H1 (cell line): ENCODE measurements around the gene WRAP73. TPM values are rescaled to one million over a fixed set of nuclear protein-coding genes. Genes with fewer than 3 reads are reported as not detected.

Source experiments
- CTCF ChIA-PET: fragments of 300-600 bp; sonication (Branson Sonifier 250); formaldehyde crosslinking; loops from one replicate; lab custom pipeline; 2021; ENCODE audit not compliant: partially characterized antibody; lab: Charles Lee
- POLR2A ChIA-PET: fragments of 300-600 bp; sonication (Branson Sonifier 250); formaldehyde crosslinking; loops from one replicate; lab custom pipeline; 2021; ENCODE audit warnings: inconsistent platforms; ENCODE audit not compliant: partially characterized antibody; lab: Charles Lee
- DNase-seq, 2 experiments: peaks; one replicate each; pipeline versions ENCODE4 v3.0.0 to v3.0.0-alpha.2; 2010 to 2022; ENCODE audit warnings: low spot score in 2 of 2, low read depth in 1 of 2, mixed read lengths in 1 of 2
- FAIRE-seq: peaks from 2 replicates; lab custom pipeline; 2011; peaks lifted over from hg19 to GRCh38; lab: Jason Lieb, UNC
- H2AFZ ChIP-seq: 2 replicates; pipeline ENCODE4 v1.8.1; 2012; ENCODE audit warnings: low read length, inconsistent platforms
- H2AK5ac ChIP-seq: 2 replicates; pipeline ENCODE4 v1.6.1; 2013; ENCODE audit warnings: low read depth, low read length
- H2BK120ac ChIP-seq: replicated peaks from 2 replicates; pipeline ENCODE3; 2013; ENCODE audit warnings: low read depth, low read length, inconsistent platforms
- H2BK12ac ChIP-seq: 2 replicates; pipeline ENCODE4 v1.6.1; 2013; ENCODE audit warnings: low read depth, low read length
- H2BK15ac ChIP-seq: 2 replicates; pipeline ENCODE4 v1.6.1; 2013; ENCODE audit warnings: low read length
- H2BK20ac ChIP-seq: 2 replicates; pipeline ENCODE4 v1.6.1; 2013; ENCODE audit warnings: low read length
- H2BK5ac ChIP-seq: 2 replicates; pipeline ENCODE4 v1.6.1; 2013; ENCODE audit warnings: low read depth, low read length
- H3K14ac ChIP-seq: 2 replicates; pipeline ENCODE4 v1.6.1; 2013; ENCODE audit warnings: inconsistent platforms; ENCODE audit not compliant: insufficient read length
- H3K18ac ChIP-seq: 2 replicates; pipeline ENCODE4 v1.6.1; 2013; ENCODE audit warnings: low read length; ENCODE audit errors: extremely low read depth
- H3K23ac ChIP-seq: 2 replicates; pipeline ENCODE4 v1.6.1; 2013; ENCODE audit warnings: inconsistent platforms; ENCODE audit not compliant: insufficient read length
- H3K23me2 ChIP-seq: 2 replicates; pipeline ENCODE4 v1.6.1; 2013; ENCODE audit warnings: low read depth, low read length
- H3K27ac ChIP-seq: 2 replicates; pipeline ENCODE4 v1.6.1; 2011; ENCODE audit warnings: low read depth, low read length, inconsistent platforms
- H3K27me3 ChIP-seq, 4 experiments: replicated peaks in 1 of 4; 1 replicate in 1 of 4; 2 replicates in 3 of 4; pipeline versions ENCODE4 v1.6.1 to v1.8.1; 2011 to 2013; ENCODE audit warnings: low read length in 3 of 4, mild to moderate bottlenecking in 3 of 4, inconsistent platforms in 2 of 4, mixed read lengths in 2 of 4, moderate library complexity in 1 of 4; ENCODE audit not compliant: control insufficient read depth in 3 of 4, insufficient read depth in 3 of 4; ENCODE audit errors: extremely low read depth in 1 of 4
- H3K36me3 ChIP-seq, 4 experiments: 2 replicates each; pipeline versions ENCODE4 v1.6.1 to v1.8.1; 2011 to 2013; ENCODE audit warnings: mild to moderate bottlenecking in 4 of 4, low read length in 3 of 4, moderate library complexity in 2 of 4, control low read depth in 1 of 4, inconsistent platforms in 1 of 4; ENCODE audit not compliant: insufficient read depth in 4 of 4, control insufficient read depth in 2 of 4
- H3K4ac ChIP-seq: replicated peaks from 2 replicates; pipeline ENCODE3; 2013; ENCODE audit warnings: low read length, low read depth, mixed read lengths, inconsistent platforms; ENCODE audit not compliant: insufficient read length
- H3K4me1 ChIP-seq, 4 experiments: replicated peaks in 1 of 4; 1 replicate in 1 of 4; 2 replicates in 3 of 4; pipeline versions ENCODE4 v1.6.1 to v1.8.1; 2011 to 2013; ENCODE audit warnings: low read length in 3 of 4, inconsistent platforms in 2 of 4, mixed read lengths in 1 of 4; ENCODE audit not compliant: insufficient read depth in 4 of 4, control insufficient read depth in 3 of 4
- H3K4me2 ChIP-seq, 2 experiments: 2 replicates each; pipeline versions ENCODE4 v1.6.1 to v1.8.1; 2011 to 2013; ENCODE audit warnings: low read depth in 2 of 2, low read length in 2 of 2, control low read depth in 1 of 2, inconsistent platforms in 1 of 2, mild to moderate bottlenecking in 1 of 2; ENCODE audit not compliant: insufficient read depth in 1 of 2
- H3K4me3 ChIP-seq, 4 experiments: fragments of 200-600, 300-600 bp in 1 of 4; sonication (generic), shearing (Covaris generic), sonication (Bioruptor Twin) in 1 of 4; 2 replicates each; pipeline versions ENCODE4 v1.5.1 to v1.8.1; 2011 to 2016; ENCODE audit warnings: low read length in 4 of 4, low read depth in 3 of 4, control low read depth in 2 of 4, inconsistent platforms in 2 of 4, mild to moderate bottlenecking in 2 of 4, mixed read lengths in 1 of 4, moderate library complexity in 1 of 4; ENCODE audit not compliant: insufficient read depth in 2 of 4; ENCODE audit errors: extremely low read depth in 1 of 4
- H3K56ac ChIP-seq: replicated peaks from 2 replicates; pipeline ENCODE3; 2013; ENCODE audit warnings: low read depth, mild to moderate bottlenecking, mixed read lengths, low read length, inconsistent platforms; ENCODE audit not compliant: insufficient read length
- H3K79me1 ChIP-seq: 2 replicates; pipeline ENCODE4 v1.6.1; 2013; ENCODE audit warnings: low read depth, low read length, control low read depth
- H3K79me2 ChIP-seq, 2 experiments: 2 replicates each; pipeline versions ENCODE4 v1.6.1 to v1.8.1; 2012 to 2013; ENCODE audit warnings: low read length in 2 of 2, mild to moderate bottlenecking in 2 of 2, inconsistent platforms in 1 of 2; ENCODE audit not compliant: insufficient read depth in 2 of 2, control insufficient read depth in 1 of 2
- H3K9ac ChIP-seq, 4 experiments: replicated peaks in 1 of 4; 1 replicate in 1 of 4; 2 replicates in 3 of 4; pipeline versions ENCODE4 v1.6.1 to v1.8.1; 2011 to 2013; ENCODE audit warnings: low read depth in 3 of 4, low read length in 3 of 4, control low read depth in 2 of 4, mild to moderate bottlenecking in 2 of 4, moderate library complexity in 2 of 4, inconsistent platforms in 1 of 4; ENCODE audit errors: extremely low read depth in 1 of 4
- H3K9me3 ChIP-seq, 2 experiments: 2 replicates each; pipeline versions ENCODE4 v1.6.1 to v1.8.1; 2012 to 2013; ENCODE audit warnings: mild to moderate bottlenecking in 2 of 2, moderate library complexity in 2 of 2, control low read depth in 1 of 2, inconsistent platforms in 1 of 2, low read depth in 1 of 2, low read length in 1 of 2, mixed read lengths in 1 of 2; ENCODE audit not compliant: insufficient read depth in 2 of 2
- H4K20me1 ChIP-seq, 2 experiments: replicated peaks in 1 of 2; 2 replicates each; pipeline versions ENCODE3 to v1.8.1; 2011 to 2013; ENCODE audit warnings: inconsistent platforms in 2 of 2, low read length in 2 of 2, mild to moderate bottlenecking in 1 of 2; ENCODE audit not compliant: insufficient read depth in 2 of 2, control insufficient read depth in 1 of 2
- H4K5ac ChIP-seq: 2 replicates; pipeline ENCODE4 v1.6.1; 2013; ENCODE audit warnings: low read length, low read depth, mixed read lengths, inconsistent platforms; ENCODE audit not compliant: insufficient read length
- H4K8ac ChIP-seq: 2 replicates; pipeline ENCODE4 v1.8.0; 2013; ENCODE audit warnings: mild to moderate bottlenecking, moderate library complexity, low read length, inconsistent platforms; ENCODE audit not compliant: insufficient read depth; ENCODE audit errors: extremely low read depth
- H4K91ac ChIP-seq: replicated peaks from 2 replicates; pipeline ENCODE3; 2013; ENCODE audit warnings: low read length, mixed read lengths, inconsistent platforms; ENCODE audit not compliant: insufficient read length
- BACH1 ChIP-seq: IDR thresholded peaks from 2 replicates; pipeline ENCODE4 v1.6.1; 2012; ENCODE audit warnings: low read length, improper control_type of control experiment
- CEBPB ChIP-seq: IDR thresholded peaks from 2 replicates; pipeline ENCODE4 v1.6.1; 2012; ENCODE audit warnings: low read depth, low read length
- CTBP2 ChIP-seq: IDR thresholded peaks from 2 replicates; pipeline ENCODE4 v1.7.0; 2011; ENCODE audit warnings: borderline replicate concordance, mild to moderate bottlenecking, moderate library complexity, mixed read lengths, low read length; ENCODE audit not compliant: insufficient read depth, insufficient read length
- HDAC6 ChIP-seq: IDR thresholded peaks from one replicate; pipeline ENCODE4 v1.7.1; 2012; ENCODE audit warnings: low read depth, mild to moderate bottlenecking, inconsistent platforms, low read length, moderate library complexity
- JUN ChIP-seq: IDR thresholded peaks from 2 replicates; pipeline ENCODE4 v1.6.1; 2011; ENCODE audit warnings: low read depth, mild to moderate bottlenecking, improper control_type of control experiment, low read length
- RAD21 ChIP-seq, 2 experiments: IDR thresholded peaks in 1 of 2; conservative IDR thresholded peaks in 1 of 2; 2 replicates each; pipeline ENCODE4 v1.6.1; 2011; ENCODE audit warnings: low read depth in 2 of 2, low read length in 2 of 2, improper control_type of control experiment in 1 of 2, inconsistent platforms in 1 of 2, mild to moderate bottlenecking in 1 of 2, moderate library complexity in 1 of 2
- SIX5 ChIP-seq: IDR thresholded peaks from 2 replicates; pipeline ENCODE4 v1.6.1; 2011; ENCODE audit warnings: mild to moderate bottlenecking, low read depth, low read length
- WGBS, 2 experiments: shearing (Covaris generic) in 1 of 2; methylation state at CpG; one replicate each; pipeline versions ENCODE4 v1.1.6 to v1.1.7; 2013 to 2015; ENCODE audit warnings: low lambda C conversion rate in 2 of 2, mixed read lengths in 2 of 2, inconsistent platforms in 1 of 2, low coverage in 1 of 2, missing lambda C conversion rate in 1 of 2; ENCODE audit not compliant: insufficient replicate concordance in 2 of 2, insufficient coverage in 1 of 2, insufficient read length in 1 of 2; ENCODE audit errors: extremely low coverage in 1 of 2, missing lambda C conversion rate in 1 of 2; 5-methylcytosine and 5-hydroxymethylcytosine counted together
- polyA plus RNA-seq, 7 experiments: library from polyadenylated mRNA; depleted of rRNA in 3 of 7; stranded (reverse) in 5 of 7; unstranded in 2 of 7; fragments of >200 nt in 5 of 7; fragments of 200-250 nt in 2 of 7; gene quantifications; 1 replicate in 5 of 7; 2 replicates in 1 of 7; 4 replicates in 1 of 7; pipeline versions ENCODE4 v1.2.1 to v1.2.3, GENCODE V29; 2011 to 2013; ENCODE audit warnings: missing spikeins in 2 of 7, mixed read lengths in 2 of 7
- total RNA-seq: library from RNA; stranded (reverse); fragmentation: NEBNext Ultra II Directional; extraction: Animal tissue kit (Norgen Biotek cat#: 25700); gene quantifications from 2 replicates; pipeline ENCODE4 v1.2.1, GENCODE V29; 2021
- TF ChIP-seq, protein P1 (sequence below), 3 experiments: IDR thresholded peaks; 1 replicate in 2 of 3; 2 replicates in 1 of 3; pipeline versions ENCODE4 v1.5.1 to v1.6.1; 2011; ENCODE audit warnings: low read length in 3 of 3, mild to moderate bottlenecking in 3 of 3, inconsistent platforms in 2 of 3, low read depth in 1 of 3, moderate library complexity in 1 of 3; ENCODE audit not compliant: insufficient read depth in 1 of 3; ENCODE audit errors: control extremely low read depth in 1 of 3

WRAP73 gene
- total and polyA plus RNA-seq, 2 of the 8 experiments (the other 6 are each of a cell fraction or from before 2014, with no cell fraction given) = 30.3 to 50.7 TPM

GRCh38 chr1:3603571-3604467 lies 46.1 kb downstream of the WRAP73 start:
- Histone ChIP-seq H3K9ac (no peak overlapping the region), H3K36me3 (no peaks in the 10 kb centered on the region; a peak in 1 of 8 replicates), H3K79me1 (peaks cover 2% of the 10 kb centered on the region), H3K27ac (no peak overlapping the region), H4K20me1 (peaks cover 0 to 5% of the 10 kb centered on the region in 2 experiments), H3K9me3 (no peaks in the 10 kb centered on the region; a peak in 1 of 4 replicates), H2BK5ac (no peak overlapping the region; the same call in 1 of the 2 replicates), H3K4me2 (no peak overlapping the region), H2BK12ac (no peak overlapping the region), H3K4ac (no peak overlapping the region), H3K23me2 (peaks cover 8% of the 10 kb centered on the region; the same call in 1 of the 2 replicates), H3K4me1 (peaks cover 0 to 8% (median 6%) of the 10 kb centered on the region in 4 experiments; a peak in 5 of 7 replicates), H4K91ac (no peak overlapping the region), H2BK120ac (no peak overlapping the region), H2BK15ac (no peak overlapping the region), H4K5ac (no peak overlapping the region), H3K27me3 (no peaks in the 10 kb centered on the region), H2AK5ac (0 out of 2 replicates have a peak overlapping the region, but pooled peaks have one; percentile 53), H3K14ac (no peak overlapping the region), H3K18ac (no peak overlapping the region; the same call in 1 of the 2 replicates), H2AFZ (no peak overlapping the region), H2BK20ac (no peak overlapping the region), H3K23ac (no peak overlapping the region), H4K8ac (peak overlapping the region; percentile 51; the same call in 1 of the 2 replicates), H3K79me2 (peaks cover 0 to 8% of the 10 kb centered on the region in 2 experiments; a peak in 3 of 4 replicates), H3K56ac (no peak overlapping the region), H3K4me3 (no peak overlapping the region)
- WGBS, 2 experiments = 96% methylated on average over 18 of the region's 29 CpGs; no CpG with 5 or more reads in 1 of the 2 experiments
- CTCF ChIA-PET = interaction anchor here (0.7 to 5.6 kb wide), 6 partner anchors 12 to 1173 kb away, joined by 3 to 28 read pairs (median 4); no protein-coding TSS in a partner anchor
- no peak for FAIRE-seq
- no peak for DNase-seq
- POLR2A ChIA-PET = interaction anchor here (1.3 kb wide), 1 partner anchor 11 kb away, joined by 4 read pairs; no protein-coding TSS in a partner anchor
- no peak for TF ChIP-seq CEBPB
- TF ChIP-seq JUN = no peak
- TF ChIP-seq CTBP2 = no peak
- TF ChIP-seq, protein P1, sequence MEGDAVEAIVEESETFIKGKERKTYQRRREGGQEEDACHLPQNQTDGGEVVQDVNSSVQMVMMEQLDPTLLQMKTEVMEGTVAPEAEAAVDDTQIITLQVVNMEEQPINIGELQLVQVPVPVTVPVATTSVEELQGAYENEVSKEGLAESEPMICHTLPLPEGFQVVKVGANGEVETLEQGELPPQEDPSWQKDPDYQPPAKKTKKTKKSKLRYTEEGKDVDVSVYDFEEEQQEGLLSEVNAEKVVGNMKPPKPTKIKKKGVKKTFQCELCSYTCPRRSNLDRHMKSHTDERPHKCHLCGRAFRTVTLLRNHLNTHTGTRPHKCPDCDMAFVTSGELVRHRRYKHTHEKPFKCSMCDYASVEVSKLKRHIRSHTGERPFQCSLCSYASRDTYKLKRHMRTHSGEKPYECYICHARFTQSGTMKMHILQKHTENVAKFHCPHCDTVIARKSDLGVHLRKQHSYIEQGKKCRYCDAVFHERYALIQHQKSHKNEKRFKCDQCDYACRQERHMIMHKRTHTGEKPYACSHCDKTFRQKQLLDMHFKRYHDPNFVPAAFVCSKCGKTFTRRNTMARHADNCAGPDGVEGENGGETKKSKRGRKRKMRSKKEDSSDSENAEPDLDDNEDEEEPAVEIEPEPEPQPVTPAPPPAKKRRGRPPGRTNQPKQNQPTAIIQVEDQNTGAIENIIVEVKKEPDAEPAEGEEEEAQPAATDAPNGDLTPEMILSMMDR (IDR thresholded peaks at IDR 0.05; ENCODE audit: control extremely low read depth in 1 of 3, insufficient read depth in 1 of 3, low read depth in 1 of 3, low read length in 3 of 3) = no peak
- no peak for TF ChIP-seq RAD21 (IDR thresholded peaks at IDR 0.05 in 1 of 2, conservative IDR thresholded peaks at IDR 0.05 in 1 of 2; ENCODE audit: low read depth in 2 of 2, low read length in 2 of 2)
- no peak for TF ChIP-seq BACH1
- no peak for TF ChIP-seq SIX5
- TF ChIP-seq HDAC6 = no peak
